SH-SY5Y (cell line): ENCODE data around the gene PRKG1.

Experiments used
- GATA2 ChIP-seq: IDR thresholded peaks from 2 replicates; pipeline ENCODE4 v1.6.1; 2011; ENCODE audit warnings: mild to moderate bottlenecking, low read depth, low read length
- GATA3 ChIP-seq: IDR thresholded peaks from 2 replicates; pipeline ENCODE4 v1.6.1; 2011; ENCODE audit warnings: low read depth, mild to moderate bottlenecking, low read length, moderate library complexity

DNA sequence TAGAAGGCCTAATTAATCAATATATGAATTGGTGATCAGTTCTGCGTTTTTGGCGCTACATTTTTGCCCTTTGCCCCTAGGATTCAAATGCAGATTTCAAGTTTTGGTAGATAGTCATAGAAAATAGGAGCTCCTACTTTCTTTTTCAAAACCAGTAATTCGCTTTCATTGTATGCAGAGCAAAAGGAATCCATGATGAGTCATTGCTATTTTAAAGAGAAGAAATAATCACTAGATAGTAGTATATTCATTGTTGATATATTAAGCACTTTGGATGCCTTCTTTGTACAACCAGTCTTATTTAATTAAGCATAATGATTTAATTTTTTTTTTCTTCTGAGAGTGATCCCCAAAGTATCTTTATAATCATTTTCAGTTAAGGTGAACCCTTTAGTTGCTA is 574.8 kb downstream of the PRKG1 start:
- TF ChIP-seq GATA2 (no peak), GATA3 (no peak)
